H1 (cell line): ENCODE results near the gene RBFA. TPM values are rescaled to one million over a fixed set of nuclear protein-coding genes. Genes with fewer than 3 reads are reported as not detected.

Source experiments
- CTCF ChIA-PET: fragments of 300-600 bp; sonication (Branson Sonifier 250); formaldehyde crosslinking; loops from one replicate; lab custom pipeline; 2021; ENCODE audit not compliant: partially characterized antibody; lab: Charles Lee
- POLR2A ChIA-PET: fragments of 300-600 bp; sonication (Branson Sonifier 250); formaldehyde crosslinking; loops from one replicate; lab custom pipeline; 2021; ENCODE audit warnings: inconsistent platforms; ENCODE audit not compliant: partially characterized antibody; lab: Charles Lee
- DNase-seq, 2 experiments: peaks; one replicate each; pipeline versions ENCODE4 v3.0.0 to v3.0.0-alpha.2; 2010 to 2022; ENCODE audit warnings: low spot score in 2 of 2, low read depth in 1 of 2, mixed read lengths in 1 of 2
- FAIRE-seq: peaks from 2 replicates; lab custom pipeline; 2011; peaks lifted over from hg19 to GRCh38; lab: Jason Lieb, UNC
- H2AFZ ChIP-seq: 2 replicates; pipeline ENCODE4 v1.8.1; 2012; ENCODE audit warnings: low read length, inconsistent platforms
- H2AK5ac ChIP-seq: 2 replicates; pipeline ENCODE4 v1.6.1; 2013; ENCODE audit warnings: low read depth, low read length
- H2BK120ac ChIP-seq: replicated peaks from 2 replicates; pipeline ENCODE3; 2013; ENCODE audit warnings: low read depth, low read length, inconsistent platforms
- H2BK12ac ChIP-seq: 2 replicates; pipeline ENCODE4 v1.6.1; 2013; ENCODE audit warnings: low read depth, low read length
- H2BK15ac ChIP-seq: 2 replicates; pipeline ENCODE4 v1.6.1; 2013; ENCODE audit warnings: low read length
- H2BK20ac ChIP-seq: 2 replicates; pipeline ENCODE4 v1.6.1; 2013; ENCODE audit warnings: low read length
- H2BK5ac ChIP-seq: 2 replicates; pipeline ENCODE4 v1.6.1; 2013; ENCODE audit warnings: low read depth, low read length
- H3K14ac ChIP-seq: 2 replicates; pipeline ENCODE4 v1.6.1; 2013; ENCODE audit warnings: inconsistent platforms; ENCODE audit not compliant: insufficient read length
- H3K18ac ChIP-seq: 2 replicates; pipeline ENCODE4 v1.6.1; 2013; ENCODE audit warnings: low read length; ENCODE audit errors: extremely low read depth
- H3K23ac ChIP-seq: 2 replicates; pipeline ENCODE4 v1.6.1; 2013; ENCODE audit warnings: inconsistent platforms; ENCODE audit not compliant: insufficient read length
- H3K23me2 ChIP-seq: 2 replicates; pipeline ENCODE4 v1.6.1; 2013; ENCODE audit warnings: low read depth, low read length
- H3K27ac ChIP-seq: 2 replicates; pipeline ENCODE4 v1.6.1; 2011; ENCODE audit warnings: low read depth, low read length, inconsistent platforms
- H3K27me3 ChIP-seq, 4 experiments: replicated peaks in 1 of 4; 1 replicate in 1 of 4; 2 replicates in 3 of 4; pipeline versions ENCODE4 v1.6.1 to v1.8.1; 2011 to 2013; ENCODE audit warnings: low read length in 3 of 4, mild to moderate bottlenecking in 3 of 4, inconsistent platforms in 2 of 4, mixed read lengths in 2 of 4, moderate library complexity in 1 of 4; ENCODE audit not compliant: control insufficient read depth in 3 of 4, insufficient read depth in 3 of 4; ENCODE audit errors: extremely low read depth in 1 of 4
- H3K36me3 ChIP-seq, 4 experiments: 2 replicates each; pipeline versions ENCODE4 v1.6.1 to v1.8.1; 2011 to 2013; ENCODE audit warnings: mild to moderate bottlenecking in 4 of 4, low read length in 3 of 4, moderate library complexity in 2 of 4, control low read depth in 1 of 4, inconsistent platforms in 1 of 4; ENCODE audit not compliant: insufficient read depth in 4 of 4, control insufficient read depth in 2 of 4
- H3K4ac ChIP-seq: replicated peaks from 2 replicates; pipeline ENCODE3; 2013; ENCODE audit warnings: low read length, low read depth, mixed read lengths, inconsistent platforms; ENCODE audit not compliant: insufficient read length
- H3K4me1 ChIP-seq, 4 experiments: replicated peaks in 1 of 4; 1 replicate in 1 of 4; 2 replicates in 3 of 4; pipeline versions ENCODE4 v1.6.1 to v1.8.1; 2011 to 2013; ENCODE audit warnings: low read length in 3 of 4, inconsistent platforms in 2 of 4, mixed read lengths in 1 of 4; ENCODE audit not compliant: insufficient read depth in 4 of 4, control insufficient read depth in 3 of 4
- H3K4me2 ChIP-seq, 2 experiments: 2 replicates each; pipeline versions ENCODE4 v1.6.1 to v1.8.1; 2011 to 2013; ENCODE audit warnings: low read depth in 2 of 2, low read length in 2 of 2, control low read depth in 1 of 2, inconsistent platforms in 1 of 2, mild to moderate bottlenecking in 1 of 2; ENCODE audit not compliant: insufficient read depth in 1 of 2
- H3K4me3 ChIP-seq, 4 experiments: fragments of 200-600, 300-600 bp in 1 of 4; sonication (generic), shearing (Covaris generic), sonication (Bioruptor Twin) in 1 of 4; 2 replicates each; pipeline versions ENCODE4 v1.5.1 to v1.8.1; 2011 to 2016; ENCODE audit warnings: low read length in 4 of 4, low read depth in 3 of 4, control low read depth in 2 of 4, inconsistent platforms in 2 of 4, mild to moderate bottlenecking in 2 of 4, mixed read lengths in 1 of 4, moderate library complexity in 1 of 4; ENCODE audit not compliant: insufficient read depth in 2 of 4; ENCODE audit errors: extremely low read depth in 1 of 4
- H3K56ac ChIP-seq: replicated peaks from 2 replicates; pipeline ENCODE3; 2013; ENCODE audit warnings: low read depth, mild to moderate bottlenecking, mixed read lengths, low read length, inconsistent platforms; ENCODE audit not compliant: insufficient read length
- H3K79me1 ChIP-seq: 2 replicates; pipeline ENCODE4 v1.6.1; 2013; ENCODE audit warnings: low read depth, low read length, control low read depth
- H3K79me2 ChIP-seq, 2 experiments: 2 replicates each; pipeline versions ENCODE4 v1.6.1 to v1.8.1; 2012 to 2013; ENCODE audit warnings: low read length in 2 of 2, mild to moderate bottlenecking in 2 of 2, inconsistent platforms in 1 of 2; ENCODE audit not compliant: insufficient read depth in 2 of 2, control insufficient read depth in 1 of 2
- H3K9ac ChIP-seq, 4 experiments: replicated peaks in 1 of 4; 1 replicate in 1 of 4; 2 replicates in 3 of 4; pipeline versions ENCODE4 v1.6.1 to v1.8.1; 2011 to 2013; ENCODE audit warnings: low read depth in 3 of 4, low read length in 3 of 4, control low read depth in 2 of 4, mild to moderate bottlenecking in 2 of 4, moderate library complexity in 2 of 4, inconsistent platforms in 1 of 4; ENCODE audit errors: extremely low read depth in 1 of 4
- H3K9me3 ChIP-seq, 2 experiments: 2 replicates each; pipeline versions ENCODE4 v1.6.1 to v1.8.1; 2012 to 2013; ENCODE audit warnings: mild to moderate bottlenecking in 2 of 2, moderate library complexity in 2 of 2, control low read depth in 1 of 2, inconsistent platforms in 1 of 2, low read depth in 1 of 2, low read length in 1 of 2, mixed read lengths in 1 of 2; ENCODE audit not compliant: insufficient read depth in 2 of 2
- H4K20me1 ChIP-seq, 2 experiments: replicated peaks in 1 of 2; 2 replicates each; pipeline versions ENCODE3 to v1.8.1; 2011 to 2013; ENCODE audit warnings: inconsistent platforms in 2 of 2, low read length in 2 of 2, mild to moderate bottlenecking in 1 of 2; ENCODE audit not compliant: insufficient read depth in 2 of 2, control insufficient read depth in 1 of 2
- H4K5ac ChIP-seq: 2 replicates; pipeline ENCODE4 v1.6.1; 2013; ENCODE audit warnings: low read length, low read depth, mixed read lengths, inconsistent platforms; ENCODE audit not compliant: insufficient read length
- H4K8ac ChIP-seq: 2 replicates; pipeline ENCODE4 v1.8.0; 2013; ENCODE audit warnings: mild to moderate bottlenecking, moderate library complexity, low read length, inconsistent platforms; ENCODE audit not compliant: insufficient read depth; ENCODE audit errors: extremely low read depth
- H4K91ac ChIP-seq: replicated peaks from 2 replicates; pipeline ENCODE3; 2013; ENCODE audit warnings: low read length, mixed read lengths, inconsistent platforms; ENCODE audit not compliant: insufficient read length
- CHD1 ChIP-seq: IDR thresholded peaks from 2 replicates; pipeline ENCODE4 v1.6.1; 2012; ENCODE audit warnings: low read depth, low read length, improper control_type of control experiment
- FOSL1 ChIP-seq: IDR thresholded peaks from 2 replicates; pipeline ENCODE4 v1.6.1; 2011; ENCODE audit warnings: mild to moderate bottlenecking, low read depth, low read length, moderate library complexity; ENCODE audit not compliant: insufficient read depth
- GTF2F1 ChIP-seq: IDR thresholded peaks from 2 replicates; pipeline ENCODE4 v1.6.1; 2012; ENCODE audit warnings: low read depth, low read length, improper control_type of control experiment, borderline replicate concordance
- MAFK ChIP-seq: IDR thresholded peaks from 2 replicates; pipeline ENCODE4 v1.6.1; 2012; ENCODE audit warnings: low read depth, mild to moderate bottlenecking, improper control_type of control experiment, low read length
- NRF1 ChIP-seq: IDR thresholded peaks from 2 replicates; pipeline ENCODE4 v1.6.1; 2011; ENCODE audit warnings: mild to moderate bottlenecking, low read depth, low read length, improper control_type of control experiment
- SP1 ChIP-seq: IDR thresholded peaks from 2 replicates; pipeline ENCODE4 v1.6.1; 2011; ENCODE audit warnings: low read depth, low read length
- SUZ12 ChIP-seq: fragments of 200-600 bp; sonication (generic); IDR thresholded peaks from 2 replicates; pipeline ENCODE4 v1.6.1; 2012; ENCODE audit warnings: mild to moderate bottlenecking, inconsistent platforms, low read length, moderate library complexity, mixed read lengths
- TEAD4 ChIP-seq: IDR thresholded peaks from 2 replicates; pipeline ENCODE4 v1.6.1; 2012; ENCODE audit warnings: low read depth, low read length, inconsistent platforms, mixed read lengths
- WGBS, 2 experiments: shearing (Covaris generic) in 1 of 2; methylation state at CpG; one replicate each; pipeline versions ENCODE4 v1.1.6 to v1.1.7; 2013 to 2015; ENCODE audit warnings: low lambda C conversion rate in 2 of 2, mixed read lengths in 2 of 2, inconsistent platforms in 1 of 2, low coverage in 1 of 2, missing lambda C conversion rate in 1 of 2; ENCODE audit not compliant: insufficient replicate concordance in 2 of 2, insufficient coverage in 1 of 2, insufficient read length in 1 of 2; ENCODE audit errors: extremely low coverage in 1 of 2, missing lambda C conversion rate in 1 of 2; 5-methylcytosine and 5-hydroxymethylcytosine counted together
- polyA plus RNA-seq, 7 experiments: library from polyadenylated mRNA; depleted of rRNA in 3 of 7; stranded (reverse) in 5 of 7; unstranded in 2 of 7; fragments of >200 nt in 5 of 7; fragments of 200-250 nt in 2 of 7; gene quantifications; 1 replicate in 5 of 7; 2 replicates in 1 of 7; 4 replicates in 1 of 7; pipeline versions ENCODE4 v1.2.1 to v1.2.3, GENCODE V29; 2011 to 2013; ENCODE audit warnings: missing spikeins in 2 of 7, mixed read lengths in 2 of 7
- total RNA-seq: library from RNA; stranded (reverse); fragmentation: NEBNext Ultra II Directional; extraction: Animal tissue kit (Norgen Biotek cat#: 25700); gene quantifications from 2 replicates; pipeline ENCODE4 v1.2.1, GENCODE V29; 2021
- TF ChIP-seq, protein P1 (sequence below), 3 experiments: IDR thresholded peaks; 1 replicate in 2 of 3; 2 replicates in 1 of 3; pipeline versions ENCODE4 v1.5.1 to v1.6.1; 2011; ENCODE audit warnings: low read length in 3 of 3, mild to moderate bottlenecking in 3 of 3, inconsistent platforms in 2 of 3, low read depth in 1 of 3, moderate library complexity in 1 of 3; ENCODE audit not compliant: insufficient read depth in 1 of 3; ENCODE audit errors: control extremely low read depth in 1 of 3
- TF ChIP-seq, protein P2 (sequence below): IDR thresholded peaks from 2 replicates; pipeline ENCODE4 v1.6.1; 2012; ENCODE audit warnings: low read length, inconsistent platforms

RBFA gene
- total and polyA plus RNA-seq, 2 of the 8 experiments (the other 6 are each of a cell fraction or from before 2014, with no cell fraction given), result 19.2 to 29.5 TPM

DNA sequence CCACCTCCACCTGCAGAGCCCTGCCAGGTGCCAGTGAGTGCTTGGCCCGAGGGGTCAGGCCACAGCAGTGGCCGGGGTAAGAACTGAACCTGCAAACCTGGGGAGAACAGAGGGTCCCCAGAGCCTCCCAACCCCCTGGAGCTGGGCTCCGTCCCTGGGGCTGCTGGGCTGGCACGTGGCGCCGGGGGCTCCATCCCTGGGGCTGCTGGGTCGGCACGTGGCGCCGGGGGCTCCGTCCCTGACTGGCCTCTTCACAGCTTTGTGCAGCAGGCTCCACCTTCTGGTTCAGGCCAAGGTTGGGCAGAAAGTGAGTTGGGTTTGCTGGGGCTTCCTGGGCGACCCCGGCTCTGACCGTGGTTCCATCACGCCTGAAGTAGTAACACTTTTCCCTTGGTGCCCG is 12.2 kb downstream of the RBFA start:
- Histone ChIP-seq H2BK5ac (no peak overlapping the region), H3K4me2 (no peak overlapping the region), H3K79me2 (no peaks in the 10 kb centered on the region), H3K18ac (no peak overlapping the region), H3K9me3 (peaks cover 7 to 16% of the 10 kb centered on the region in 2 experiments), H3K4me1 (no peaks in the 10 kb centered on the region), H4K91ac (no peak overlapping the region), H4K20me1 (peaks cover 2% of the 10 kb centered on the region in 2 experiments), H2AFZ (no peak overlapping the region), H2BK12ac (no peak overlapping the region), H3K27me3 (no peaks in the 10 kb centered on the region), H2AK5ac (no peak overlapping the region), H2BK20ac (no peak overlapping the region), H3K23ac (no peak overlapping the region), H3K27ac (no peak overlapping the region), H3K14ac (no peak overlapping the region), H3K79me1 (no peaks in the 10 kb centered on the region), H2BK120ac (no peak overlapping the region), H3K56ac (no peak overlapping the region), H3K9ac (no peak overlapping the region), H3K36me3 (peaks cover 0 to 36% (median 14%) of the 10 kb centered on the region in 4 experiments; a peak in 5 of 8 replicates), H3K23me2 (no peaks in the 10 kb centered on the region), H2BK15ac (no peak overlapping the region), H4K5ac (no peak overlapping the region), H3K4me3 (no peak overlapping the region), H3K4ac (no peak overlapping the region), H4K8ac (no peak overlapping the region)
- no peak for DNase-seq
- 87% methylated on average over 16 of the region's 16 CpGs; no CpG with 5 or more reads in 1 of the 2 experiments for whole genome bisulfite sequencing, 2 experiments
- FAIRE-seq, result no peak
- POLR2A ChIA-PET, result no interaction called here
- CTCF ChIA-PET, result interaction anchor here (0.5 to 1.4 kb wide), 4 partner anchors 12 to 113 kb away, joined by 3 read pairs; no protein-coding TSS in a partner anchor
- TF ChIP-seq SUZ12, result no peak
- no peak for TF ChIP-seq MAFK
- no peak for TF ChIP-seq NRF1
- TF ChIP-seq FOSL1, result no peak
- no peak for TF ChIP-seq TEAD4
- TF ChIP-seq, protein P1, sequence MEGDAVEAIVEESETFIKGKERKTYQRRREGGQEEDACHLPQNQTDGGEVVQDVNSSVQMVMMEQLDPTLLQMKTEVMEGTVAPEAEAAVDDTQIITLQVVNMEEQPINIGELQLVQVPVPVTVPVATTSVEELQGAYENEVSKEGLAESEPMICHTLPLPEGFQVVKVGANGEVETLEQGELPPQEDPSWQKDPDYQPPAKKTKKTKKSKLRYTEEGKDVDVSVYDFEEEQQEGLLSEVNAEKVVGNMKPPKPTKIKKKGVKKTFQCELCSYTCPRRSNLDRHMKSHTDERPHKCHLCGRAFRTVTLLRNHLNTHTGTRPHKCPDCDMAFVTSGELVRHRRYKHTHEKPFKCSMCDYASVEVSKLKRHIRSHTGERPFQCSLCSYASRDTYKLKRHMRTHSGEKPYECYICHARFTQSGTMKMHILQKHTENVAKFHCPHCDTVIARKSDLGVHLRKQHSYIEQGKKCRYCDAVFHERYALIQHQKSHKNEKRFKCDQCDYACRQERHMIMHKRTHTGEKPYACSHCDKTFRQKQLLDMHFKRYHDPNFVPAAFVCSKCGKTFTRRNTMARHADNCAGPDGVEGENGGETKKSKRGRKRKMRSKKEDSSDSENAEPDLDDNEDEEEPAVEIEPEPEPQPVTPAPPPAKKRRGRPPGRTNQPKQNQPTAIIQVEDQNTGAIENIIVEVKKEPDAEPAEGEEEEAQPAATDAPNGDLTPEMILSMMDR (IDR thresholded peaks at IDR 0.05; ENCODE audit: control extremely low read depth in 1 of 3, insufficient read depth in 1 of 3, low read depth in 1 of 3, low read length in 3 of 3), result no peak
- no peak for TF ChIP-seq CHD1
- TF ChIP-seq, protein P2, sequence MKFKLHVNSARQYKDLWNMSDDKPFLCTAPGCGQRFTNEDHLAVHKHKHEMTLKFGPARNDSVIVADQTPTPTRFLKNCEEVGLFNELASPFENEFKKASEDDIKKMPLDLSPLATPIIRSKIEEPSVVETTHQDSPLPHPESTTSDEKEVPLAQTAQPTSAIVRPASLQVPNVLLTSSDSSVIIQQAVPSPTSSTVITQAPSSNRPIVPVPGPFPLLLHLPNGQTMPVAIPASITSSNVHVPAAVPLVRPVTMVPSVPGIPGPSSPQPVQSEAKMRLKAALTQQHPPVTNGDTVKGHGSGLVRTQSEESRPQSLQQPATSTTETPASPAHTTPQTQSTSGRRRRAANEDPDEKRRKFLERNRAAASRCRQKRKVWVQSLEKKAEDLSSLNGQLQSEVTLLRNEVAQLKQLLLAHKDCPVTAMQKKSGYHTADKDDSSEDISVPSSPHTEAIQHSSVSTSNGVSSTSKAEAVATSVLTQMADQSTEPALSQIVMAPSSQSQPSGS, result no peak
- no peak for TF ChIP-seq GTF2F1
- TF ChIP-seq SP1, result no peak
